Measurements from ENCODE around the gene RBM14.

DNA sequence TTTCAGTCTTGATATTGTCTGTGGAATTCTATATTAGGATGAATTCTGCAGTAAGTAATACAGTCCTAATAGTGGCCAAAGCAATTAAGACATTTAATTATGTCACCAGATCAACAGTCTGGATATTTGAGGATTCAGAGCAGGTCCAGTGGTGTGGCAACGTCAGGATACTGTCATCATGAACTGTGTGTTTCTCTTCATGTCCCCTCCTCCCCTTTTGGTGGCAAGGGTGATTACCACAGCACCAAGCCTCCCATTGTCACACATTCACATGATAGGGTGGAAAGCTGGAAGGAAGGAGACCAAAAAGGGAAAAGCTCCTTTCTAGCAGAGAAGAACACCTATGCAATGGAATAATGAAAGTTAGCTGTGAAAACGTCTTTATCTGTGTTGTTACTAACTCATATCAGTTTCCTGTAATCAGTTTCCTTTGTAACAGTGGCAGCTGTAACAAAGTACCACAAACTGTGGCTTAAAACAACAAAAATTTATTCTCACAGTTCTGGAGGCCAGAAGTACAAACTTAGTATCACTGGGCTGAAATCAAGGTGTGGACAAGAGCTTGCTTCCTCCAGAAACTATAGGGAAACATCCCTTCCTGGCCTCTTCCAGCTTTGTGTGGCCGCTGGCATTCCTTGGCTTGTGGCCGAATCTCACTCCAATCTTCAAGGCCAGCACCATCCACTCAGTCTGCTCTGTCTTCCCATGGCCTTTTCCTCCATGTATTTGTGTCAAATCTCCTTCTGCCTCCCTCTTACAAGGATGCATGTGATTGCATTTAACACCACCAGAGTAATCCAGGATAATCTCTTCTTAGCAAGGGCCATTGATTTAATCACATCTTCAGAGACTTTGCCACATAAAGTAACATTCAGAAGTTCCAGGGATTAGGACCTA lies 6.5 kb upstream of the RBM14 start:
- TF ChIP-seq, protein P1, sequence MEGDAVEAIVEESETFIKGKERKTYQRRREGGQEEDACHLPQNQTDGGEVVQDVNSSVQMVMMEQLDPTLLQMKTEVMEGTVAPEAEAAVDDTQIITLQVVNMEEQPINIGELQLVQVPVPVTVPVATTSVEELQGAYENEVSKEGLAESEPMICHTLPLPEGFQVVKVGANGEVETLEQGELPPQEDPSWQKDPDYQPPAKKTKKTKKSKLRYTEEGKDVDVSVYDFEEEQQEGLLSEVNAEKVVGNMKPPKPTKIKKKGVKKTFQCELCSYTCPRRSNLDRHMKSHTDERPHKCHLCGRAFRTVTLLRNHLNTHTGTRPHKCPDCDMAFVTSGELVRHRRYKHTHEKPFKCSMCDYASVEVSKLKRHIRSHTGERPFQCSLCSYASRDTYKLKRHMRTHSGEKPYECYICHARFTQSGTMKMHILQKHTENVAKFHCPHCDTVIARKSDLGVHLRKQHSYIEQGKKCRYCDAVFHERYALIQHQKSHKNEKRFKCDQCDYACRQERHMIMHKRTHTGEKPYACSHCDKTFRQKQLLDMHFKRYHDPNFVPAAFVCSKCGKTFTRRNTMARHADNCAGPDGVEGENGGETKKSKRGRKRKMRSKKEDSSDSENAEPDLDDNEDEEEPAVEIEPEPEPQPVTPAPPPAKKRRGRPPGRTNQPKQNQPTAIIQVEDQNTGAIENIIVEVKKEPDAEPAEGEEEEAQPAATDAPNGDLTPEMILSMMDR (IDR thresholded peaks at IDR 0.05; ENCODE audit: insufficient read depth, low read length, poor library complexity, severe bottlenecking), result no peak
- no peak for TF ChIP-seq EZH2phosphoT487 (conservative IDR thresholded peaks at IDR 0.05; ENCODE audit: low read length)

Data from SU-DHL-6 (cell line).